ENCODE results near the gene SH3BP5.
A peak's percentile ranks its signal among the peaks of the same experiment; 100 is the strongest.

- no peak for TF ChIP-seq TAF1 (IDR thresholded peaks at IDR 0.05; ENCODE audit: low read depth, low read length)
- TF ChIP-seq SPI1 (IDR thresholded peaks at IDR 0.05; ENCODE audit: low read depth, low read length): 0 out of 2 replicates have a peak, but pooled peaks have one; percentile 23
- no peak for TF ChIP-seq POLR2A (IDR thresholded peaks at IDR 0.05; ENCODE audit: low read depth, low read length)
- TF ChIP-seq POU2F2 (IDR thresholded peaks at IDR 0.05; ENCODE audit: low read depth, low read length): no peak
- no peak for TF ChIP-seq POLR2AphosphoS5 (IDR thresholded peaks at IDR 0.05; ENCODE audit: low read depth, low read length)
Observed at GRCh38 chr3:15300323-15301078, 31.9 kb downstream of the SH3BP5 start.
